Heart left ventricle (tissue), 16 donors: Measurements from ENCODE around the gene SNX12. TPM values are rescaled to one million over a fixed set of nuclear protein-coding genes. Genes with fewer than 3 reads are reported as not detected.
"Not testable (repeated sequence)": the region's sequence is repeated elsewhere in the genome, so short reads cannot be mapped to it uniquely, and the experiment has no call there.

Experiments
- ATAC-seq, 4 donors: fragments of 200-7000 bp; cut with Tn5 transposase; one replicate each; pipeline ENCODE4 v1.9.1; 2020 to 2022; ENCODE audit warnings: moderate library complexity in 4 of 4, mild to moderate bottlenecking in 3 of 4, moderate number of reproducible peaks in 1 of 4
- DNase-seq, 5 donors: peaks; one replicate each; pipeline ENCODE4 v3.0.0-alpha.2; 2020
- H3K27ac ChIP-seq, 12 donors: fragments of 200-600 bp; sonication (generic) in 4 of 12; one replicate each; pipeline versions ENCODE4 v1.5.0 to v1.8.0; 2016 to 2022; ENCODE audit warnings: mild to moderate bottlenecking in 2 of 12
- H3K27me3 ChIP-seq, 9 donors: fragments of 200-600 bp; sonication (generic) in 2 of 9; one replicate each; pipeline versions ENCODE4 v1.5.1 to v1.8.0; 2016 to 2022; ENCODE audit warnings: mild to moderate bottlenecking in 3 of 9
- H3K36me3 ChIP-seq, 9 donors: fragments of 200-600 bp; sonication (generic) in 2 of 9; one replicate each; pipeline versions ENCODE4 v1.5.0 to v1.8.0; 2018 to 2022; ENCODE audit warnings: mild to moderate bottlenecking in 2 of 9
- H3K4me1 ChIP-seq, 12 donors: fragments of 200-600 bp; sonication (generic) in 4 of 12; one replicate each; pipeline versions ENCODE4 v1.5.0 to v1.8.0; 2016 to 2022; ENCODE audit warnings: mild to moderate bottlenecking in 3 of 12
- H3K4me3 ChIP-seq, 12 donors: fragments of 200-600 bp; sonication (generic) in 4 of 12; one replicate each; pipeline versions ENCODE4 v1.5.0 to v1.8.0; 2017 to 2022; ENCODE audit warnings: mild to moderate bottlenecking in 9 of 12, moderate library complexity in 4 of 12
- H3K9me3 ChIP-seq, 12 donors: fragments of 200-600 bp; sonication (generic) in 4 of 12; one replicate each; pipeline versions ENCODE4 v1.5.0 to v1.8.0; 2016 to 2022; ENCODE audit warnings: mild to moderate bottlenecking in 1 of 12
- CTCF ChIP-seq, 12 donors: fragments of 200-600 bp; sonication (generic) in 4 of 12; IDR thresholded peaks; one replicate each; pipeline versions ENCODE4 v1.5.0 to v1.8.0; 2018 to 2022; ENCODE audit warnings: antibody characterized with exemption in 12 of 12, mild to moderate bottlenecking in 5 of 12
- POLR2A ChIP-seq, 2 donors: fragments of 450-650 bp; IDR thresholded peaks; one replicate each; pipeline ENCODE4 v1.6.1; 2017; ENCODE audit warnings: antibody characterized with exemption in 2 of 2, mild to moderate bottlenecking in 2 of 2, moderate library complexity in 2 of 2
- WGBS, 4 donors: extraction: QIAGEN DNeasy Blood & Tissue Kit in 2 of 4; methylation state at CpG; one replicate each; pipeline versions ENCODE4 v1.1.5 to v1.1.7; 2013 to 2018; 5-methylcytosine and 5-hydroxymethylcytosine counted together
- intact Hi-C, 10 donors: fragments of 100-400 bp; cut with DNase I; formaldehyde crosslinking; loops; one replicate each; pipeline versions ENCODE4 v1.11.1 to v1.14.2; 2022
- polyA plus RNA-seq, 2 donors: library from polyadenylated mRNA; stranded (reverse); fragments of 200-250 nt; gene quantifications; one replicate each; pipeline ENCODE4 v1.2.3, GENCODE V29; 2013
- total RNA-seq, 9 donors: library from RNA; depleted of rRNA in 2 of 9; stranded (reverse); fragments of >200 nt in 2 of 9; fragmentation: NEBNext Ultra II Directional in 3 of 9; extraction: Animal tissue kit (Norgen Biotek cat#: 25700) in 3 of 9; gene quantifications; one replicate each; pipeline versions ENCODE4 v1.1.0 to v1.2.4, GENCODE V29; 2016 to 2023
- donor health status: ischemic (EF 13 %, LVEDD 7.1; RV severe dilation, severe dysfunction).
- donor health status: healthy with polysubstance abuse.
- donor health status: DM: no; HTN: yes; CAD: no.
- donor health status: DM: no; HTN: no; CAD: no.
- donor health status: ischemic (EF 25% LVEDD 6.9; RV normal size, moderate dysfunction).
- donor health status: ischemic (EF 25% LVEDD 5.7; RV mildly dilated, moderate dysfunction).
- donor health status: healthy.
- donor health status: DM: yes; HTN: yes; CAD: no.
- donor health status: ischemic (EF 35%, LVEDD 5.7; RV mildly dilated, moderate dysfunction).
- donor health status: nonischemic (EF 11% LVEDD 7.7; RV severe dilation, severe dysfunction).
- donor health status: DM: yes; HTN: yes; CAD: no.
- donor health status: PGD.
- donor health status: ischemic (EF 29% LVEDD 5.4; RV normal size, mild dysfunction).
- donor health status: nonischemic (EF 23%, LVEDD 6.1; RV moderate dilation, normal function).

The SNX12 gene
- total and polyA plus RNA-seq, 11 donors, result 20.8 to 64.5 (median 47.7) TPM

- Histone ChIP-seq H3K4me1 (peaks cover 0 to 6% (median 0%) of the 10 kb centered on the region in 12 donors), H3K36me3 (peaks cover 0 to 14% (median 0%) of the 10 kb centered on the region in 9 donors), H3K4me3 (peak overlapping the region in 8 of 12 donors; percentile 30 to 46 (median 38)), H3K27me3 (no peaks in the 10 kb centered on the region), H3K9me3 (no peaks in the 10 kb centered on the region), H3K27ac (no peak overlapping the region)
- no peak for DNase-seq
- WGBS, 4 donors, result 23 to 43% (median 29%) methylated on average over 7 of the region's 7 CpGs
- TF ChIP-seq POLR2A (IDR thresholded peaks at IDR 0.05), result no peak
- no peak for TF ChIP-seq CTCF (IDR thresholded peaks at IDR 0.05)
- ATAC-seq, result peak in 1 of 4 donors; percentile 15
- intact Hi-C loops, result no loop called here
These were observed 15.4 kb downstream of the SNX12 start for GRCh38 chrX:71052721-71053120.

GRCh38 chrX:71047891-71048290 is 20.2 kb downstream of the SNX12 start:
- ATAC-seq, DNase-seq, H3K4me3 ChIP-seq, H3K27ac ChIP-seq, H3K9me3 ChIP-seq, H3K36me3 ChIP-seq, intact Hi-C loops, H3K4me1 ChIP-seq, H3K27me3 ChIP-seq: not testable (repeated sequence)
- WGBS, 4 donors, result 87 to 98% (median 93%) methylated on average over 2 to 8 of the region's 8 CpGs

- Histone ChIP-seq H3K4me1 (no peaks in the 10 kb centered on the region), H3K27me3 (peaks cover 0 to 10% (median 0%) of the 10 kb centered on the region in 9 donors), H3K4me3 (no peak overlapping the region), H3K9me3 (no peaks in the 10 kb centered on the region), H3K27ac (no peak overlapping the region), H3K36me3 (no peaks in the 10 kb centered on the region)
- intact Hi-C loops, result no loop called here
- ATAC-seq (no peak), DNase-seq (no peak)
- 71 to 85% (median 79%) methylated on average over 6 of the region's 6 CpGs for WGBS, 4 donors
- TF ChIP-seq CTCF (IDR thresholded peaks at IDR 0.05) (no peak), POLR2A (IDR thresholded peaks at IDR 0.05) (no peak)
These were observed 50.7 kb downstream of the SNX12 start for GRCh38 chrX:71017396-71017939.

Other genes starting within 250 kb of the SNX12 start
- not detected for gene TEX11, start 159.6 kb downstream of the SNX12 start, total RNA-seq
- gene TEX11, start 159.6 kb downstream of the SNX12 start, polyA plus RNA-seq, result not detected
- gene SLC7A3, start 137.2 kb downstream of the SNX12 start, total RNA-seq, result not detected
- not detected for gene SLC7A3, start 137.2 kb downstream of the SNX12 start, polyA plus RNA-seq
- 10 to 100 TPM; 24.5 to 48.7 (median 37.0) TPM for gene FOXO4, start 27.5 kb upstream of the SNX12 start, total RNA-seq
- gene FOXO4, start 27.5 kb upstream of the SNX12 start, polyA plus RNA-seq, result 10 to 100 TPM; 23.2 to 32.7 TPM
- not detected for gene CXorf65, start 38.4 kb upstream of the SNX12 start, total RNA-seq
- not detected for gene CXorf65, start 38.4 kb upstream of the SNX12 start, polyA plus RNA-seq
- 10 to 100 TPM in 2 of 9 donors, 1 to 10 TPM in 4, under 1 TPM in 3; 0.44 to 25.2 (median 2.1) TPM for gene IL2RG, start 43.2 kb upstream of the SNX12 start, total RNA-seq
- gene IL2RG, start 43.2 kb upstream of the SNX12 start, polyA plus RNA-seq, result 1 to 10 TPM; 1.4 to 2.0 TPM
- 10 to 100 TPM; 15.0 to 37.4 (median 25.8) TPM for gene MED12, start 50.3 kb upstream of the SNX12 start, total RNA-seq
- gene MED12, start 50.3 kb upstream of the SNX12 start, polyA plus RNA-seq, result 1 to 10 TPM; 6.2 to 8.9 TPM
- gene NLGN3, start 76.5 kb upstream of the SNX12 start, total RNA-seq, result 1 to 10 TPM in 1 of 9 donors, under 1 TPM in 8; 0.14 to 1.3 (median 0.52) TPM
- under 1 TPM; 0.15 to 0.19 TPM for gene NLGN3, start 76.5 kb upstream of the SNX12 start, polyA plus RNA-seq
- gene GJB1, start 154.9 kb upstream of the SNX12 start, total RNA-seq, result not detected
- not detected for gene GJB1, start 154.9 kb upstream of the SNX12 start, polyA plus RNA-seq
- gene ZMYM3, start 185.8 kb upstream of the SNX12 start, total RNA-seq, result 10 to 100 TPM; 11.3 to 22.9 (median 15.2) TPM
- gene ZMYM3, start 185.8 kb upstream of the SNX12 start, polyA plus RNA-seq, result 1 to 10 TPM; 5.1 to 6.8 TPM
- gene NONO, start 215.3 kb upstream of the SNX12 start, total RNA-seq, result 100 to 1,000 TPM in 7 of 9 donors, 10 to 100 TPM in 2; 97.0 to 177 (median 113) TPM
- 100 to 1,000 TPM in 1 of 2 donors, 10 to 100 TPM in 1; 38.9 to 125 TPM for gene NONO, start 215.3 kb upstream of the SNX12 start, polyA plus RNA-seq
- gene ITGB1BP2, start 233.4 kb upstream of the SNX12 start, total RNA-seq, result 100 to 1,000 TPM in 2 of 9 donors, 10 to 100 TPM in 7; 64.2 to 162 (median 84.9) TPM
- 10 to 100 TPM; 90.4 to 91.7 TPM for gene ITGB1BP2, start 233.4 kb upstream of the SNX12 start, polyA plus RNA-seq